ENCODE measurements around the gene TBC1D2B.
"Not testable (repeated sequence)": the region's sequence is repeated elsewhere in the genome, so short reads cannot be mapped to it uniquely, and the experiment has no call there.

TBC1D2B gene

GRCh38 chr15:77971875-77972274 lies 105.6 kb downstream of the TBC1D2B start:
- not testable (repeated sequence) for DNase-seq

GRCh38 chr15:77970813-77971360 lies 106.6 kb downstream of the TBC1D2B start:
- not testable (repeated sequence) for DNase-seq

- DNase-seq, result no peak
Observed at GRCh38 chr15:77969055-77969454, 108.5 kb downstream of the TBC1D2B start.

GRCh38 chr15:77967798-77968197 lies 109.7 kb downstream of the TBC1D2B start:
- DNase-seq, result no peak

GRCh38 chr15:77967235-77967615 lies 110.3 kb downstream of the TBC1D2B start:
- DNase-seq, result not testable (repeated sequence)

GRCh38 chr15:77966540-77967234 lies 110.8 kb downstream of the TBC1D2B start:
- no peak for DNase-seq

- DNase-seq, result no peak
Observed at GRCh38 chr15:77964193-77964592, 113.3 kb downstream of the TBC1D2B start.

- DNase-seq, result peak; percentile 25
Observed at GRCh38 chr15:77959432-77959879, 118.1 kb downstream of the TBC1D2B start.

- DNase-seq, result not testable (repeated sequence)
Observed at GRCh38 chr15:77958716-77959431, 118.6 kb downstream of the TBC1D2B start.

- not testable (repeated sequence) for DNase-seq
Observed at GRCh38 chr15:77958021-77958420, 119.5 kb downstream of the TBC1D2B start.

GRCh38 chr15:77953926-77954325 lies 123.6 kb downstream of the TBC1D2B start:
- not testable (repeated sequence) for DNase-seq

GRCh38 chr15:77952928-77953446 lies 124.5 kb downstream of the TBC1D2B start:
- DNase-seq, result not testable (repeated sequence)

GRCh38 chr15:77951105-77951786 lies 126.3 kb downstream of the TBC1D2B start:
- DNase-seq, result not testable (repeated sequence)

GRCh38 chr15:77950470-77950869 lies 127.0 kb downstream of the TBC1D2B start:
- DNase-seq, result not testable (repeated sequence)

GRCh38 chr15:77945566-77945965 lies 131.9 kb downstream of the TBC1D2B start:
- DNase-seq, result no peak
